Body of pancreas (tissue), 4 donors: Measurements from ENCODE around the gene MCF2L2. TPM values are rescaled to one million over a fixed set of nuclear protein-coding genes. Genes with fewer than 3 reads are reported as not detected.

Experiments
- ATAC-seq: fragments of 150-250 bp; one replicate; pipeline ENCODE4 v1.9.1; 2016
- DNase-seq, 4 donors: peaks; one replicate each; pipeline ENCODE4 v3.0.0-alpha.2; 2019
- H3K27ac ChIP-seq, 4 donors: fragments of 200-600 bp; sonication (generic); 1 replicate in 3 of 4; 2 replicates in 1 of 4; pipeline versions ENCODE4 v1.5.1 to v1.6.1; 2016 to 2019; ENCODE audit warnings: mild to moderate bottlenecking in 1 of 4, mixed read lengths in 1 of 4, moderate library complexity in 1 of 4
- H3K27me3 ChIP-seq, 2 donors: fragments of 200-600 bp; sonication (generic); one replicate each; pipeline ENCODE4 v1.6.0; 2016; ENCODE audit warnings: mild to moderate bottlenecking in 1 of 2
- H3K36me3 ChIP-seq, 2 donors: fragments of 200-600 bp; sonication (generic); replicated peaks in 1 of 2; 2 replicates each; pipeline ENCODE4 v1.5.1; 2016; ENCODE audit warnings: low read depth in 2 of 2; ENCODE audit not compliant: insufficient read depth in 1 of 2
- H3K4me1 ChIP-seq: fragments of 200-600 bp; sonication (generic); one replicate; pipeline ENCODE4 v1.6.0; 2016
- H3K4me3 ChIP-seq, 2 donors: fragments of 200-600 bp; sonication (generic); 1 replicate in 1 of 2; 2 replicates in 1 of 2; pipeline ENCODE4 v1.5.1; 2016 to 2019
- H3K9me3 ChIP-seq, 3 donors: fragments of 200-600 bp; sonication (generic); 1 replicate in 2 of 3; 2 replicates in 1 of 3; pipeline ENCODE4 v1.5.1; 2016
- POLR2A ChIP-seq, 3 donors: fragments of 450-650 bp; IDR thresholded peaks; one replicate each; pipeline ENCODE4 v1.6.1; 2016; ENCODE audit warnings: antibody characterized with exemption in 3 of 3, mild to moderate bottlenecking in 2 of 3
- WGBS, 2 donors: methylation state at CpG; one replicate each; pipeline ENCODE4 v1.1.5; 2017; 5-methylcytosine and 5-hydroxymethylcytosine counted together
- intact Hi-C: fragments of 100-400 bp; cut with DNase I; formaldehyde crosslinking; loops from one replicate; pipeline ENCODE4 v1.15.1; 2023
- total RNA-seq, 2 donors: library from RNA; depleted of rRNA; stranded (reverse); fragments of >200 nt; gene quantifications; one replicate each; pipeline ENCODE4 v1.1.0, GENCODE V29; 2016
- TF ChIP-seq, protein P1 (sequence below), 7 experiments: fragments of 450-650 bp in 4 of 7; fragments of 200-600 bp in 3 of 7; sonication (generic) in 3 of 7; IDR thresholded peaks; one replicate each; pipeline ENCODE4 v1.5.1; 2016 to 2019; ENCODE audit warnings: antibody characterized with exemption in 7 of 7

The MCF2L2 gene
- total RNA-seq, 2 donors from 2014 or later, result 0.26 TPM; not detected in 1

DNA sequence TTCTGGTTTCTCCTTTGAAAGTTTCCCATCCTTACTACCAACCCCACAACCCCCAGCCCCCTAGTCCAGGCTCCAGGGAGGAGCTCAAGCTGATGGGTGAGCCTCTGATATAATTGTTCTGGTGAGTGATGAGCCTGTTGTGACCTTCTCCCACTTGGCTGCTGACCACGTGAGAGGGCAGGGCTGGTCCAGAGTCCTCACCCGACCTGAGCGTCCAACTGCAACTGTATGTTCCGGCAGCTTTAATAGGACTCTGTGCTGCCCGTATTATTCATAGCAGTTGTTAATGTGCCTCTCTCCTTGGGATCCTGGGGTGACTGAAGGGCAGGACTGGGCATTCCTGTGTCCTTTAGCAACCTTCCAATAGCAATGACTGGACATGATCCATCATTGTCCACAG lies 119.1 kb downstream of the MCF2L2 start:
- no peak for ATAC-seq
- DNase-seq, result peak in 1 of 4 donors; percentile 19
- Histone ChIP-seq H3K36me3 (no peaks in the 10 kb centered on the region), H3K27ac (no peak overlapping the region), H3K9me3 (no peaks in the 10 kb centered on the region), H3K4me1 (peaks cover 22% of the 10 kb centered on the region), H3K4me3 (no peak overlapping the region), H3K27me3 (no peaks in the 10 kb centered on the region)
- WGBS, 2 donors, result 17 to 53% methylated on average over 1 to 5 of the region's 5 CpGs
- intact Hi-C loops, result no loop called here
- no peak for TF ChIP-seq POLR2A (IDR thresholded peaks at IDR 0.05)
- TF ChIP-seq, protein P1, sequence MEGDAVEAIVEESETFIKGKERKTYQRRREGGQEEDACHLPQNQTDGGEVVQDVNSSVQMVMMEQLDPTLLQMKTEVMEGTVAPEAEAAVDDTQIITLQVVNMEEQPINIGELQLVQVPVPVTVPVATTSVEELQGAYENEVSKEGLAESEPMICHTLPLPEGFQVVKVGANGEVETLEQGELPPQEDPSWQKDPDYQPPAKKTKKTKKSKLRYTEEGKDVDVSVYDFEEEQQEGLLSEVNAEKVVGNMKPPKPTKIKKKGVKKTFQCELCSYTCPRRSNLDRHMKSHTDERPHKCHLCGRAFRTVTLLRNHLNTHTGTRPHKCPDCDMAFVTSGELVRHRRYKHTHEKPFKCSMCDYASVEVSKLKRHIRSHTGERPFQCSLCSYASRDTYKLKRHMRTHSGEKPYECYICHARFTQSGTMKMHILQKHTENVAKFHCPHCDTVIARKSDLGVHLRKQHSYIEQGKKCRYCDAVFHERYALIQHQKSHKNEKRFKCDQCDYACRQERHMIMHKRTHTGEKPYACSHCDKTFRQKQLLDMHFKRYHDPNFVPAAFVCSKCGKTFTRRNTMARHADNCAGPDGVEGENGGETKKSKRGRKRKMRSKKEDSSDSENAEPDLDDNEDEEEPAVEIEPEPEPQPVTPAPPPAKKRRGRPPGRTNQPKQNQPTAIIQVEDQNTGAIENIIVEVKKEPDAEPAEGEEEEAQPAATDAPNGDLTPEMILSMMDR (IDR thresholded peaks at IDR 0.05), result no peak

DNA sequence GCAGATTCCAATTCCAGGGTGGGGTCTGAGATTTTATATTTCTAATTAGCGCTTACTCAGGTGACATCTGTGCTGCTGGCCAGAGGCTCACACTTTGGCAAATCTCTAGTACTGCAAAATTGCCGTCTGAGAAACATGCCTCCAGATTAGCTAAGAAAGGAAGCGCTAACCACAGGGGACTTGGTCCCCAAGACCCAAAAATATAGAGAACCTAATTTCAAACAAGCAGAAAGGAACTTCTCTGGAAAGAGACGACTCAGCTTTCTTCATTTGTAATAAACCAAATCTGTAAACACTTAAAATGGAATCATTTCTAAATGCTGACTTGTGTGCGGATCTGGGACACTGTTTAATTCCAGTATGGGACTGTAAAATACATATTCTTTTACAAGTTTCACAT lies 119.7 kb downstream of the MCF2L2 start:
- intact Hi-C loops, result no loop called here

DNA sequence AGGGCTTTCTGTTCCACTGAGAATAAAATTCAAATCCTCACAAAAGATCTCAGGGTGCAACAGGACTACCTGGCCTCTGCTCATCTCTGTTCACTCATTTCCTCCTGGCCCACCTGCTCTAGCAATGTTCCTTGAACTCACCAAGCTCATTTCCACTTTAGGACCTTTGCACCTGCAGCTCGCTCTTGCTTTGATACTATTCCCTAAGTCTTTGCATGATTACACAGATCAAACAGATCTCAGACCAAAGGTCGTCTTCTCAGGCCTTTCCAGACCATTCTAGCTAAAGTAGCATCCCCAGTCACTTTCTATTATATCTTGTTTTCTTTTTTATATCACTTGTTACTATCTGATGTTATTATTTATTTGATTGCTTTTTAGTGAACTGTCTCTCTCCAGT lies 120.7 kb downstream of the MCF2L2 start:
- Histone ChIP-seq H3K4me1 (peaks cover 22% of the 10 kb centered on the region), H3K4me3 (no peak overlapping the region), H3K9me3 (no peaks in the 10 kb centered on the region), H3K27ac (peak overlapping the region in 3 of 4 donors; percentile 74 to 82 (median 77)), H3K27me3 (no peaks in the 10 kb centered on the region), H3K36me3 (no peaks in the 10 kb centered on the region)
- 65 to 78% methylated on average over 2 of the region's 2 CpGs for WGBS, 2 donors
- intact Hi-C loops, result no loop called here
- ATAC-seq (no peak), DNase-seq (no peak)
- TF ChIP-seq POLR2A (IDR thresholded peaks at IDR 0.05), result no peak
- TF ChIP-seq, protein P1 (IDR thresholded peaks at IDR 0.05), result no peak

More for the DNA sequence above, 119.7 kb downstream of the MCF2L2 start:
- TF ChIP-seq, protein P1 (IDR thresholded peaks at IDR 0.05), result no peak
- TF ChIP-seq POLR2A (IDR thresholded peaks at IDR 0.05), result no peak
- ATAC-seq (no peak), DNase-seq (no peak)
- Histone ChIP-seq H3K4me1 (peaks cover 22% of the 10 kb centered on the region), H3K4me3 (no peak overlapping the region), H3K27ac (no peak overlapping the region), H3K36me3 (no peaks in the 10 kb centered on the region), H3K27me3 (no peaks in the 10 kb centered on the region), H3K9me3 (no peaks in the 10 kb centered on the region)
- WGBS, 2 donors, result 73 to 83% methylated on average over 5 of the region's 5 CpGs

DNA sequence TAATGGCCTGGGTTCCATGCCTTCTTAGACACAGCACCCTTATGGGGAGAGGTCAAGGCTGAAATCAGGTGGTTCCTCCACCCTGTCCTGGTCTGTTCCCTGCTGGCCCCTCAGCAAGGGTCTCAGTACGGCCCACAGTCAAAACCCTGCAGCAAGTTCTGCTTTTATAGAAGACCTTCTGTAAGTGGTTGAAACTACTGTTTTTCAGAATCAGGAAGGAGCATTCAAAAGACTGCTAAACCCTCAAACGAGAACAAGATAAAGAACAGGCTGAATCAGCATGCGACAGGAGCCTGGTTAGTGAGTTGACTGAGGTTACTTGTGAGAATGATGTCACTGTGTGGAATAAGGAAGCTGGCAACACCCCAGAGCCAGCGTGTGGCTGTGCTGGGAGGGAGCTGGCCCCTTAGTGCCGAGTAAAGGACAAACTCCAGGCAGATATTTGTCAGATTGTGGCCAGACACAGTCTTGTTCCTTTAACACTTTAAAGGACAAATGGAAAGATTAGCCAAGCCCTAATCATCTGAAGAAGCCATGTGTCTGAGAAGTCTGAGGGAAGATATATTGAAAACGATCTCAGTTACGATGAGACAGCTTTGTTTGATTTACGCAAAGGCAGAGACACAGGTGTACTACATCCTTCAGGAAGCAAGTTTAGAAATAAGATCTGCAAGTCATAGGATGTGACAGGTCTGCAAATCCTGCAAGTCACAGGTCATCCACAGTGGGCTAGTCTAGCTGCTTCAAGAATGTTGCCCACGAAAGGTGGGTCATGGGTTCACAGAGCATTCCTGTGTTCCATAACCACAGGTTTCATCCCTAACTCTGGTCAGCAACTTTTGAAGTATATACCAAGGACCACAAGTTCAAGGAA lies 121.4 kb downstream of the MCF2L2 start:
- Histone ChIP-seq H3K27ac (peak overlapping the region; percentile 55 to 82 (median 76)), H3K27me3 (no peaks in the 10 kb centered on the region), H3K9me3 (no peaks in the 10 kb centered on the region), H3K4me1 (peaks cover 22% of the 10 kb centered on the region), H3K4me3 (no peak overlapping the region), H3K36me3 (no peaks in the 10 kb centered on the region)
- WGBS, 2 donors, result 28 to 39% methylated on average over 9 of the region's 9 CpGs
- peak; percentile 99 for ATAC-seq
- intact Hi-C loops, result no loop called here
- TF ChIP-seq, protein P1 (IDR thresholded peaks at IDR 0.05), result no peak
- peak in 2 of 3 donors; percentile 39 to 49 for TF ChIP-seq POLR2A (IDR thresholded peaks at IDR 0.05)
- peak; percentile 85 to 94 (median 90) for DNase-seq
